Temporal lobe (tissue), 1 donor: ENCODE results near the gene VPS11. TPM values are rescaled to one million over a fixed set of nuclear protein-coding genes. Genes with fewer than 3 reads are reported as not detected.

Experiments used
- total RNA-seq: library from RNA; depleted of rRNA; stranded (reverse); fragments of >200 nt; gene quantifications from one replicate; pipeline ENCODE4 v1.2.3, GENCODE V29; 2014

VPS11 gene
- total RNA-seq, 1 donor from 2014 or later = 20.2 TPM

Other genes with a start within 250 kb of the VPS11 start
- gene CXCR5, start 183.9 kb upstream of the VPS11 start, total RNA-seq = not detected
- gene BCL9L, start 141.9 kb upstream of the VPS11 start, total RNA-seq = 19.9 TPM
- gene UPK2, start 111.5 kb upstream of the VPS11 start, total RNA-seq = not detected
- gene FOXR1, start 96.1 kb upstream of the VPS11 start, total RNA-seq = not detected
- 17.9 TPM for gene CENATAC, start 69.7 kb upstream of the VPS11 start, total RNA-seq
- 1,273 TPM for gene RPS25, start 49.5 kb upstream of the VPS11 start, total RNA-seq
- gene TRAPPC4, start 49.1 kb upstream of the VPS11 start, total RNA-seq = 51.6 TPM
- gene SLC37A4, start 36.9 kb upstream of the VPS11 start, total RNA-seq = 9.8 TPM
- 32.0 TPM for gene HYOU1, start 10.6 kb upstream of the VPS11 start, total RNA-seq
- 3.9 TPM for gene HMBS, start 17.1 kb downstream of the VPS11 start, total RNA-seq
- 10.6 TPM for gene DPAGT1, start 34.0 kb downstream of the VPS11 start, total RNA-seq
- gene C2CD2L, start 39.5 kb downstream of the VPS11 start, total RNA-seq = 7.9 TPM
- gene HINFP, start 53.8 kb downstream of the VPS11 start, total RNA-seq = 20.2 TPM
- gene ABCG4, start 81.2 kb downstream of the VPS11 start, total RNA-seq = 3.0 TPM
- 3.9 TPM for gene NLRX1, start 100.9 kb downstream of the VPS11 start, total RNA-seq
- not detected for gene NHERF4, start 117.7 kb downstream of the VPS11 start, total RNA-seq
- gene CBL, start 138.5 kb downstream of the VPS11 start, total RNA-seq = 16.7 TPM
- 11.3 TPM for gene MCAM, start 249.3 kb downstream of the VPS11 start, total RNA-seq